GM12878 (cell line): Measurements from ENCODE around the gene CD33. TPM values are rescaled to one million over a fixed set of nuclear protein-coding genes. Genes with fewer than 3 reads are reported as not detected.

ENCODE experiments used
- ATAC-seq: fragments of 200-7000 bp; cut with Tn5 transposase; 3 replicates; pipeline ENCODE4 v1.9.1; 2020; ENCODE audit warnings: mild to moderate bottlenecking, moderate library complexity
- BruUV-seq: library from RNA; stranded (reverse); fragments of 400-500 nt; replicated peaks from 2 replicates; lab custom pipeline; 2021; lab: Mats Ljungman, UMichigan
- CTCF ChIA-PET: fragments of 300-600 bp; sonication (Branson Sonifier 250); formaldehyde crosslinking; extraction: SDS; loops from one replicate; lab custom pipeline; 2021; ENCODE audit warnings: inconsistent platforms; lab: Yijun Ruan, JAX
- POLR2A ChIA-PET: fragments of 350-600 bp; formaldehyde crosslinking; extraction: SDS; loops from one replicate; lab custom pipeline; 2021; ENCODE audit warnings: inconsistent platforms; lab: Charles Lee
- RAD21 ChIA-PET: fragments of 300-600 bp; sonication (Branson Sonifier 250); formaldehyde crosslinking; loops from one replicate; lab custom pipeline; 2023; ENCODE audit warnings: antibody characterized with exemption; ENCODE audit not compliant: unreplicated experiment; lab: Charles Lee
- SMC1A ChIA-PET: fragments of 300-600 bp; sonication (Branson Sonifier 250); formaldehyde crosslinking; loops from one replicate; lab custom pipeline; 2023; ENCODE audit not compliant: unreplicated experiment, uncharacterized antibody; lab: Charles Lee
- DNase-seq: peaks from one replicate; pipeline ENCODE4 v3.0.0-alpha.2; 2011; ENCODE audit warnings: low read depth, low spot score
- FAIRE-seq: peaks from 3 replicates; lab custom pipeline; 2011; peaks lifted over from hg19 to GRCh38; lab: Jason Lieb, UNC
- H2AFZ ChIP-seq: 2 replicates; pipeline ENCODE4 v1.6.0; 2011; ENCODE audit warnings: low read depth, low read length, control low read depth; ENCODE audit not compliant: control insufficient read depth
- H3K27ac ChIP-seq: 2 replicates; pipeline ENCODE4 v1.5.1; 2011; ENCODE audit warnings: control low read depth; ENCODE audit not compliant: control insufficient read depth, insufficient read depth
- H3K27me3 ChIP-seq, 2 experiments: replicated peaks in 1 of 2; 2 replicates each; pipeline versions ENCODE4 v1.6.0 to v1.6.1; 2011; ENCODE audit warnings: low read length in 1 of 2; ENCODE audit not compliant: control insufficient read depth in 2 of 2, insufficient read depth in 2 of 2
- H3K36me3 ChIP-seq, 2 experiments: 2 replicates each; pipeline ENCODE4 v1.5.1; 2011; ENCODE audit warnings: low read length in 1 of 2; ENCODE audit not compliant: control insufficient read depth in 2 of 2, insufficient read depth in 2 of 2
- H3K4me1 ChIP-seq: 2 replicates; pipeline ENCODE4 v1.6.1; 2011; ENCODE audit warnings: mild to moderate bottlenecking, low read length, moderate library complexity, mixed read lengths; ENCODE audit not compliant: control insufficient read depth, insufficient read depth
- H3K4me2 ChIP-seq: 2 replicates; pipeline ENCODE4 v1.6.0; 2011; ENCODE audit warnings: control low read depth; ENCODE audit not compliant: control insufficient read depth, insufficient read depth
- H3K4me3 ChIP-seq: fragments of 200-600 bp; sonication (generic); 2 replicates; pipeline ENCODE4 v1.5.1; 2016
- H3K79me2 ChIP-seq: 2 replicates; pipeline ENCODE4 v1.6.0; 2011; ENCODE audit warnings: low read length; ENCODE audit not compliant: control insufficient read depth, insufficient read depth
- H3K9ac ChIP-seq: 2 replicates; pipeline ENCODE4 v1.8.0; 2011; ENCODE audit warnings: low read length, control low read depth, mixed read lengths; ENCODE audit not compliant: control insufficient read depth, insufficient read depth
- H3K9me3 ChIP-seq: replicated peaks from 3 replicates; pipeline ENCODE4 v1.5.1; 2011; ENCODE audit warnings: mild to moderate bottlenecking, low read length; ENCODE audit not compliant: control insufficient read depth, insufficient read depth
- H4K20me1 ChIP-seq: 2 replicates; pipeline ENCODE4 v1.6.0; 2011; ENCODE audit not compliant: control insufficient read depth, insufficient read depth
- HDAC6 ChIP-seq: fragments of 200-600 bp; sonication (generic); IDR thresholded peaks from one replicate; pipeline ENCODE4 v1.8.0; 2017; ENCODE audit warnings: antibody characterized with exemption; ENCODE audit not compliant: unreplicated experiment
- KDM1A ChIP-seq: fragments of 200-600 bp; sonication (generic); IDR thresholded peaks from 2 replicates; pipeline ENCODE4 v1.6.1; 2016; ENCODE audit warnings: borderline replicate concordance
- NR2C2 ChIP-seq: IDR thresholded peaks from 2 replicates; pipeline ENCODE4 v1.6.1; 2011; ENCODE audit warnings: borderline replicate concordance, low read depth; ENCODE audit not compliant: control insufficient read depth, insufficient read length
- RELA ChIP-seq: fragments of 450-650 bp; IDR thresholded peaks from 2 replicates; pipeline ENCODE4 v1.8.0; 2014; ENCODE audit warnings: borderline replicate concordance; ENCODE audit not compliant: partially characterized antibody
- WGBS: methylation state at CpG from one replicate; pipeline ENCODE4 v1.1.6; 2016; ENCODE audit warnings: low lambda C conversion rate; ENCODE audit not compliant: insufficient replicate concordance, insufficient coverage; ENCODE audit errors: missing lambda C conversion rate; 5-methylcytosine and 5-hydroxymethylcytosine counted together
- in situ Hi-C: fragments of 300-500 bp; cut with MboI; formaldehyde crosslinking; loops from 9 replicates; pipeline ENCODE4 v1.14.3; 2018; ENCODE audit warnings: mixed read lengths
- intact Hi-C: fragments of 100-400 bp; cut with micrococcal nuclease; formaldehyde crosslinking; loops from one replicate; pipeline ENCODE4 v1.14.2; 2022; ENCODE audit not compliant: unreplicated experiment
- polyA plus RNA-seq, 11 experiments: library from polyadenylated mRNA; depleted of rRNA in 4 of 11; unstranded in 6 of 11; stranded (reverse) in 5 of 11; fragments of >200 nt; fragmentation: Nextera tagmentation in 4 of 11; fragmentation: Illumina TruSeq in 1 of 11; extraction: Ambion mirVana in 4 of 11; extraction: Trizol in 1 of 11; gene quantifications; 1 replicate in 1 of 11; 2 replicates in 10 of 11; pipeline versions ENCODE4 v1.2.1 to v1.2.3, GENCODE V29; 2011 to 2016; ENCODE audit warnings: inconsistent platforms in 2 of 11, missing spikeins in 2 of 11, low read depth in 1 of 11
- total RNA-seq, 4 experiments: library from RNA; depleted of rRNA in 3 of 4; stranded (reverse); fragments of >200 nt in 3 of 4; fragmentation: Illumina TruSeq in 1 of 4; extraction: Trizol in 1 of 4; gene quantifications; 2 replicates each; pipeline versions ENCODE4 v1.2.1 to v1.2.3, GENCODE V29; 2013 to 2021
- TF ChIP-seq, protein P1 (sequence below): fragments of 450-650 bp; IDR thresholded peaks from 2 replicates; pipeline ENCODE4 v1.6.1; 2017; ENCODE audit warnings: antibody characterized with exemption, mild to moderate bottlenecking, moderate library complexity

Gene CD33
- total and polyA plus RNA-seq, 10 of the 15 experiments (the other 5 are each of a cell fraction or from before 2014, with no cell fraction given), result 0.29 to 17.9 (median 0.72) TPM; not detected in 1

DNA sequence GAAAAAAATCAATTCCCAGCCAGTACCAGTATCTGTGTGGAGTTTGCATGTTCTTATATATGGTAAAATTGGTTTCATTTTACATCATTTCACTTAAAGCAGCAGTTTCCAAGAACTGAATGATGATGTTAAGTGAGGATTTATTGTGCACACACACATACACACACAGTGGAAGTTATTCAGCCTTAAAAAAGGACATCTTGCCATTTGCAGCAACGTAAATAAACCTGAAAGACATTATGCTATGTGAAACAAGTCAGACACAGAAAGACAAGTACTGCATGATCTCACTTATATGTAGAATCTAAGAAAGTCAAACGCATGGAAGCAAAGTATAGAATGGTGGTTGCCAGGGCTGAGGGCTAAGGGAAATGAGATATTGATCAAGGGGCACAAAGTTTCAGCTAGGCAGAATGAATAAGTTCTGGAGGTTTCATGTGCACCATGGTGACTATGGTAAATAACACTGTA, 31.3 kb downstream of the CD33 start:
- H3K9ac ChIP-seq, result no peak overlapping the region
- H3K79me2 ChIP-seq, result no peaks in the 10 kb centered on the region
- DNase-seq, result no peak
- no peaks in the 10 kb centered on the region for H3K36me3 ChIP-seq
- WGBS, result 4% methylated on average over 2 of the region's 2 CpGs
- H3K4me2 ChIP-seq, result no peak overlapping the region
- no peaks in the 10 kb centered on the region for H4K20me1 ChIP-seq
- no TSS peak for BruUV-seq
- intact Hi-C loops (no loop called here), in situ Hi-C loops (loop anchor here (5.0 kb wide), 1 partner anchor 99 kb away; no protein-coding TSS in a partner anchor)
- ATAC-seq, result no peak
- no peak overlapping the region for H3K27ac ChIP-seq
- H2AFZ ChIP-seq, result no peak overlapping the region
- H3K4me1 ChIP-seq, result no peaks in the 10 kb centered on the region
- TF ChIP-seq, protein P1, sequence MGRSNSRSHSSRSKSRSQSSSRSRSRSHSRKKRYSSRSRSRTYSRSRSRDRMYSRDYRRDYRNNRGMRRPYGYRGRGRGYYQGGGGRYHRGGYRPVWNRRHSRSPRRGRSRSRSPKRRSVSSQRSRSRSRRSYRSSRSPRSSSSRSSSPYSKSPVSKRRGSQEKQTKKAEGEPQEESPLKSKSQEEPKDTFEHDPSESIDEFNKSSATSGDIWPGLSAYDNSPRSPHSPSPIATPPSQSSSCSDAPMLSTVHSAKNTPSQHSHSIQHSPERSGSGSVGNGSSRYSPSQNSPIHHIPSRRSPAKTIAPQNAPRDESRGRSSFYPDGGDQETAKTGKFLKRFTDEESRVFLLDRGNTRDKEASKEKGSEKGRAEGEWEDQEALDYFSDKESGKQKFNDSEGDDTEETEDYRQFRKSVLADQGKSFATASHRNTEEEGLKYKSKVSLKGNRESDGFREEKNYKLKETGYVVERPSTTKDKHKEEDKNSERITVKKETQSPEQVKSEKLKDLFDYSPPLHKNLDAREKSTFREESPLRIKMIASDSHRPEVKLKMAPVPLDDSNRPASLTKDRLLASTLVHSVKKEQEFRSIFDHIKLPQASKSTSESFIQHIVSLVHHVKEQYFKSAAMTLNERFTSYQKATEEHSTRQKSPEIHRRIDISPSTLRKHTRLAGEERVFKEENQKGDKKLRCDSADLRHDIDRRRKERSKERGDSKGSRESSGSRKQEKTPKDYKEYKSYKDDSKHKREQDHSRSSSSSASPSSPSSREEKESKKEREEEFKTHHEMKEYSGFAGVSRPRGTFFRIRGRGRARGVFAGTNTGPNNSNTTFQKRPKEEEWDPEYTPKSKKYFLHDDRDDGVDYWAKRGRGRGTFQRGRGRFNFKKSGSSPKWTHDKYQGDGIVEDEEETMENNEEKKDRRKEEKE, result no peak
- no peak for TF ChIP-seq KDM1A
- TF ChIP-seq RELA, result no peak
- TF ChIP-seq HDAC6, result no peak
- TF ChIP-seq NR2C2, result no peak
- ChIA-PET POLR2A (no interaction called here), RAD21 (interaction anchor here (1.4 kb wide), 1 partner anchor 100 kb away, joined by 4 read pairs; no protein-coding TSS in a partner anchor), SMC1A (interaction anchor here (1.0 kb wide), 1 partner anchor 98 kb away, joined by 3 read pairs; no protein-coding TSS in a partner anchor), CTCF (interaction anchor here (6.6 kb wide), 1 partner anchor 98 kb away, joined by 121 read pairs; no protein-coding TSS in a partner anchor)
- H3K27me3 ChIP-seq, result no peaks in the 10 kb centered on the region; a peak in 1 of 4 replicates
- FAIRE-seq, result no peak
- no peak overlapping the region for H3K4me3 ChIP-seq
- no peaks in the 10 kb centered on the region for H3K9me3 ChIP-seq
